Activated naive CD4-positive, alpha-beta T cell treated with anti-CD3 and anti-CD28 coated beads, Interleukin-2, amount 50 U/mL, for 24 hours (primary cell): Measurements from ENCODE around the gene USP34.
"Not testable (repeated sequence)": the region's sequence is repeated elsewhere in the genome, so short reads cannot be mapped to it uniquely, and the experiment has no call there.

Source experiments
- H3K27ac Mint-ChIP-seq: one replicate; pipeline ENCODE4 v1.8.0; 2021; ENCODE audit warnings: mild to moderate bottlenecking, mixed read lengths
- H3K27me3 Mint-ChIP-seq: one replicate; pipeline ENCODE4 v1.8.0; 2021; ENCODE audit warnings: mixed read lengths
- H3K36me3 Mint-ChIP-seq: one replicate; pipeline ENCODE4 v1.8.0; 2021; ENCODE audit warnings: mixed read lengths
- H3K4me1 Mint-ChIP-seq: one replicate; pipeline ENCODE4 v1.8.0; 2021; ENCODE audit warnings: mixed read lengths
- H3K4me3 Mint-ChIP-seq: one replicate; pipeline ENCODE4 v1.8.0; 2021; ENCODE audit warnings: mild to moderate bottlenecking, mixed read lengths
- H3K9me3 Mint-ChIP-seq: one replicate; pipeline ENCODE4 v1.8.0; 2021; ENCODE audit warnings: mixed read lengths

Gene USP34

DNA sequence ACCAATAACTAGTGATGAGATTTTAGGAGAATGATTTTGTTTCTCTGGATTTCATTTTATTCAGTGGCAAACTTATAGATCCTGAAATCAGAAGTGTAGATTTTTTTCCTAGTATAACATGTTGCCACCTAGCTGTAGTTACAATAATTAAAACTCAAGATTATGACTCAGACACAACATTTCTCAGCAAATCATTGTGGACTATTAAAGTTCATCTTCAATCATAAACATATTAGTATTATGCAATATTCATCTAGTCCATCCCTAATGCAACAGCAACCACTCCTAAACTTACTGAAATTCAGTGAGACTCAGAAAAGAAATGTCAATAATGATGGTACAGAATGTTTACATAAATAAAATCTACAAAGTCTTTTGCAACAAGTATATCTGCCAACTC, 51.3 kb downstream of the USP34 start:
- Mint-ChIP-seq H3K4me3 (no peak overlapping the region), H3K9me3 (no peaks in the 10 kb centered on the region), H3K27ac (no peak overlapping the region), H3K4me1 (peaks cover 66% of the 10 kb centered on the region), H3K27me3 (no peaks in the 10 kb centered on the region), H3K36me3 (peaks cover 6% of the 10 kb centered on the region)

DNA sequence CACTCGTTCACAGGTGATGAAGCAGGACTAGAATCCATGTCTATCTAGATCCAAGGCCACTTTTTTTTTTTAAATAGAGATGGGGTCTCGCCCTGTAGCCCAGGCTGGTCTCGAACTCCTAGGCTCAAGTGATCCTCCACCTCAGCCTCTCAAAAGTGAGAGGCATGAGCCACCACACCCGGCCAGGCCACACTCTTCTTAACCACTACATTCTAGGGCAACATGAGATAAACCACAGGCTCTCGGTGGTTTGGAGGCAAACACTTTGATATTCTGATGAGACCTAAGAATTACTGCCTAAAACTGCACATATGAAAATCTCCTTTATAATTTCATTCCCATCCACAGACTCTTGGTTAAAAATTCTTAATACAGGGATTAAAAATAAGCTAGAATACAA, 51.8 kb downstream of the USP34 start:
- H3K27me3 Mint-ChIP-seq: no peaks in the 10 kb centered on the region
- no peak overlapping the region for H3K4me3 Mint-ChIP-seq
- no peak overlapping the region for H3K27ac Mint-ChIP-seq
- H3K4me1 Mint-ChIP-seq: peaks cover 66% of the 10 kb centered on the region
- no peaks in the 10 kb centered on the region for H3K9me3 Mint-ChIP-seq
- peaks cover 8% of the 10 kb centered on the region for H3K36me3 Mint-ChIP-seq

DNA sequence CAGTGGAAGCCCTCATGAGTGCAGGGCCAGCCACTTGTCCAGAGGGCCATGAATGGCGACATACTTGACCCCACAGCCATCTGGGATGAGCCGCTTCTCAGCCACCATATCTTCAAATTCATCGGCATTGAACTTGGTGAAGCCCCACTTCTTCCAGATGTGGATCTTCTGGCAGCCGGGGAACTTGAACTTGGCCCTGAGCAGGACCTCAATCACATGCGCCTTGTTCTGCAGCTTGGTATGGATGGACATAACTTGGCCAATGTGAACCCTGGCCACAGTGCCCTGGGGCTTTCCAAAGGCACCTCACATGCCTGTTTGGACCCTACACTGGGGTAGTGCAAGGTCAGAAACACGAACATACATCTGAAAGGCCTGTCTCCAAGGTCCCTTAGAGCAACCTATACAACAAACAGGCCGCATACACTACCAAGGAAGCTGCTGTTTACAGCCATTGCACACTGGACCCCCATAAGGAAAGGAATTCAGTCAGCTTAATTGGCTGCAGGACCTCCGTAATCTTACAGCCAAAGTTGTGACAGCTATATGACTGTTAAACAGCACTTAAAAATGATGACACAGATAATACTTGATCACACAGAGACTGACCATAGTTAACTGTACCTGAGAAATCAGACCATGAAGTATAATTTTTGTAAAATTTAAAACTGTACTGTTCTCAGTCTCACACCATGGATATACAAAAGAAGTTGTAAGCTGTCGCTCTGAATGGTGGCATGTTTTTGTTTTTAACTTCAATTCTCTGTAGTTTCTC, 53.8 kb downstream of the USP34 start:
- Mint-ChIP-seq H3K4me3 (no peak overlapping the region), H3K4me1 (peaks cover 54% of the 10 kb centered on the region), H3K36me3 (peaks cover 4% of the 10 kb centered on the region), H3K27me3 (no peaks in the 10 kb centered on the region), H3K9me3 (no peaks in the 10 kb centered on the region), H3K27ac (no peak overlapping the region)

DNA sequence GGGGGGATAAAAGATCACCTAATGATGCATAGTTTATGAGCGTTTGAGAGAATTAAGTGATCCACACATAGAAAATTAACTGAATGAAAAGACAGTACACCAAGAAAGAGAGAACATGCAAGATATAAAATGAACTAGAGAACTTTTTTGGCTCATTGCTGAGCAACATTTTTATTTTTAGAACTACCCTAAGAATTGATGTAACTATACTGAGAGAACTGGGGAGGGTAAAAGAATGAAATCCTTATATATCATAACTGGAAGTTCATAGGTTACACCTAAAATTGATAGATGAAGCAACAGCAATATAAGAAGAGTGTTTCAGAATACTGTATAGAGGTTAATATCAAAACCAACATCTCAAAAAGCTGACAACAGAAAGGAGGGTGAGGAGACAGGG, 55.6 kb downstream of the USP34 start:
- no peak overlapping the region for H3K4me3 Mint-ChIP-seq
- no peaks in the 10 kb centered on the region for H3K27me3 Mint-ChIP-seq
- no peaks in the 10 kb centered on the region for H3K9me3 Mint-ChIP-seq
- peaks cover 8% of the 10 kb centered on the region for H3K36me3 Mint-ChIP-seq
- H3K4me1 Mint-ChIP-seq: peaks cover 50% of the 10 kb centered on the region
- no peak overlapping the region for H3K27ac Mint-ChIP-seq

DNA sequence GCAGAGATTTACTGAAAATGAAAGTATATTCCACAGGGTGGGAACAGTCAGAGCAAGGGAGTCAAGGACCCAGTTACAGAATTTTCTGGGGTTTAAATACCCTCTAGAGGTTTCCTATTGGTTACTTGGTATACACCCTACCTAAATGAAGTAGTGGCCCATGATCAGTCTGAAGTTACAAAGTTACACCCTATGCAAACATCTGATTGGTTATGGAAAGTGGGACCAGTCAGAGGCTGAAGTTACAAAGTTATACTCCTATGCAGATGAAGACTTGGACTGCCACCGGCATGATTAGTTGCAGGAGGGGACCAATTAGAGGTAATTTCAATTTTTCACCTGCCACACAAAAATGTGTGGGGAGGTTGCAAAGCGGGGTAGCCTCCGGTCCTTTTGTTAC, 56.2 kb downstream of the USP34 start:
- Mint-ChIP-seq H3K4me3 (no peak overlapping the region), H3K36me3 (peaks cover 8% of the 10 kb centered on the region), H3K27ac (no peak overlapping the region), H3K27me3 (no peaks in the 10 kb centered on the region), H3K9me3 (no peaks in the 10 kb centered on the region), H3K4me1 (peaks cover 48% of the 10 kb centered on the region)

DNA sequence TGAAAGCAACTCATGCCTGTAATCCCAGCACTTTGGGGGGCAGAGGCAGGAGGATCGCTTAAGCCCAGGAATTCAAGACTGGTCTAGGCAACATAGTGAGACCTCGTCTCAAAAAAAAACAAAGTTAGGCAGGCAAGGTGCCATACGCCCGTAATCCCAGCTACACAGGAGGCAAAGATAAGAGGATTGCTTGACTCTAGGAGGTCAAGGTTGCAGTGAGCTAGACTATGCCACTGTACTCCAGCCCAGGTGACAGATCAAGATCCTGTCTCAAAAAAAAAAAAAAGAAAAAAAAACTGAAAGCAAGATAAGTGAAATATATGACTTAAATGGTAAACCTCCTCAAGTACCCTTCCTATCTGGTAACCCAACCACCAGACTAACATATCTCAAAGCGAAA, 59.8 kb downstream of the USP34 start:
- Mint-ChIP-seq H3K36me3 (peaks cover 8% of the 10 kb centered on the region), H3K4me3 (no peak overlapping the region), H3K27me3 (no peaks in the 10 kb centered on the region), H3K9me3 (no peaks in the 10 kb centered on the region), H3K4me1 (peaks cover 50% of the 10 kb centered on the region), H3K27ac (no peak overlapping the region)

DNA sequence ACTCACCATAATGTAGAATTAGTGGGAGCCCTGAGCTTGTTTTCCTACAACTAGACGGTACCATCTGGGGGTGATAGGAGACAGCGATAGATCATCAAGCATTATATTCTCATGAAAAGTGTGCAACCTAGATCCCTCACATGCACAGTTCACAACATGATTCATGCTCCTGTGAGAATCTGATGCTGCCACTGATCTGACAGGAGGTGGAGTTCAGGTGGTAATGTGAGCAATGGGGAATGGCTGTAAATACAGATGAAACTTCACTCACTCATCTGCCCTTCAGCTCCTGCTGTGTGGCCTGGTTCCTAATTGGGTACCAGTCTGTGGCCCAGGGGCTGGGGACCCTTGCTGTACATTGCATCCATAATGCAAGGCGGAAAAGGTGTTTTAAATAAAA, 60.7 kb downstream of the USP34 start:
- peaks cover 12% of the 10 kb centered on the region for H3K36me3 Mint-ChIP-seq
- no peak overlapping the region for H3K4me3 Mint-ChIP-seq
- H3K27ac Mint-ChIP-seq: no peak overlapping the region
- H3K9me3 Mint-ChIP-seq: no peaks in the 10 kb centered on the region
- peaks cover 43% of the 10 kb centered on the region for H3K4me1 Mint-ChIP-seq
- no peaks in the 10 kb centered on the region for H3K27me3 Mint-ChIP-seq

DNA sequence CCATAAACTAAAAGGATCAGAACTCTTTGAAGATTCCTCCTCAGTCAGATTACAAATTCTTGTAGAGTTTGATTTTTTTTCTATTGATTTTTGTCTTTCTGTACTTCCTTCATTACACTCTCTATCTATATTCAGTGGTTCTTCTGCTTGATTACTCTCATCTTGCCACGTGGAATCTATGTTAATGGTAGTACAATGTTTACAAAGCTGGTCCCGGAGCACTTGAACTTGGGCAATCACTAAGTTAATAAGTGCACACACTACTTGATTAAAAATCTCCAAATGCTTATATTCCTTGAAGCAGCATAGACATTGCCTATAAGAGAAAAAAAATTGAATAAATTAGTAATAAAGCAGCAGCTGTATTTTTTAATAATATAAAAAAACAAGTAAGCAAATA, 65.1 kb downstream of the USP34 start:
- Mint-ChIP-seq H3K27me3 (no peaks in the 10 kb centered on the region), H3K27ac (peak overlapping the region; percentile 69), H3K9me3 (no peaks in the 10 kb centered on the region), H3K4me3 (no peak overlapping the region), H3K4me1 (peaks cover 21% of the 10 kb centered on the region), H3K36me3 (peaks cover 9% of the 10 kb centered on the region)

DNA sequence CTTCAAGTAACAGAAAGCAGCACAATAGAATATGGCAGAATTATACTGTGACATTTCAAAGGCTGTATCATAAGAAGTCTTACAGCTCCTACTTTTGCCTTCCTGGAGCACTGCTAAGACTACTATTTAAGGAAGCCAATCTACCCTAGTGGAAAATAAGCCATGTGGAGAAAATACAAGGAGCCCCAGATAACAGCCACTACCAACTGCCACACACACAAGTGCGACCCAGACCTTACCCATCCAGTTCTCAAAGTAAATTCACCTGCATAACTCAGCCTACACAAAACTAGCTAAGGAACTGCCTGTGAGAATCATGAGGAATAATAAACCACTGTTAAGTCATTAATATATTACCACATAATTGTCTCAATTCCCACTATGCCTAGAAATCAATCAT, 66.4 kb downstream of the USP34 start:
- no peak overlapping the region for H3K4me3 Mint-ChIP-seq
- no peak overlapping the region for H3K27ac Mint-ChIP-seq
- peaks cover 9% of the 10 kb centered on the region for H3K36me3 Mint-ChIP-seq
- H3K9me3 Mint-ChIP-seq: no peaks in the 10 kb centered on the region
- no peaks in the 10 kb centered on the region for H3K27me3 Mint-ChIP-seq
- H3K4me1 Mint-ChIP-seq: peaks cover 14% of the 10 kb centered on the region

DNA sequence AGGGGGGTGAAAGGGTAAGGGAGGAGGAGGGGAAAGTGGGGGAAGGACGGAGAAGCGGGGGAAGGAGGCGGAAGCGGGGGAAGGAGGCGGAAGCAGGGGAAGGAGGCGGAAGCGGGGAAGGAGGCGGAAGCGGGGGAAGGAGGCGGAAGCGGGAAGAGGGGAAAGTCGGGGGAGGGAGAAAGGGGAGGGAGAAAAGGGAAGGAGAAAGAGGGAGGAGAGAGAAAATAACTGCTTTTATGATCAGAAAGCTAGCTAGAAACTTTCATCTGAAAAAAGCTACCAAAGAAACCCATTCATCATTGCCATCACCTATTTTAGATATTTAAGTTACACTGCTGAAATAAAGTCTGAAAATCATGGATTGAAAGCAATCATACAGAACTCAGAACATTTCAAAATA, 72.5 kb downstream of the USP34 start:
- H3K4me1 Mint-ChIP-seq: no peaks in the 10 kb centered on the region
- H3K4me3 Mint-ChIP-seq: no peak overlapping the region
- H3K9me3 Mint-ChIP-seq: no peaks in the 10 kb centered on the region
- no peak overlapping the region for H3K27ac Mint-ChIP-seq
- no peaks in the 10 kb centered on the region for H3K27me3 Mint-ChIP-seq
- H3K36me3 Mint-ChIP-seq: peaks cover 8% of the 10 kb centered on the region

DNA sequence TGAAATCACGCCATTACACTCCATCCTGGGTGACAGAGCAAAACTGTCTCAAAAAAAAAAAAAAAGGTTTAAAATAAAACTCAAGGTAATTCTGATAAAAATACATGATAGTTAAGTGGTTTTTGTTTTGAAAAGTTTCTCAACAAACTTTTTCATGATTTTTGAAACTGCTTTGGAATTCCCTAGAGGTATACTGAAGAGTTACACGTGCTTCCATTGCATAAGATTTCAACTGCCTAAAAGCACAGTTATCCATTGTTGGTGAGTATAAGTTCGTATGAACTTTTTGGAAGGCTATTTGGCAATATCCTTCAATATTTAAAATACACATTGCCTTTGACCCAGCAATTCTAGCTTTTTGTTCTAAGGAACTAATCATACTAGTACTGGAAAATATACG, 74.9 kb downstream of the USP34 start:
- Mint-ChIP-seq H3K9me3 (no peaks in the 10 kb centered on the region), H3K27ac (peak overlapping the region; percentile 35), H3K36me3 (peaks cover 12% of the 10 kb centered on the region), H3K4me1 (peaks cover 3% of the 10 kb centered on the region), H3K4me3 (no peak overlapping the region), H3K27me3 (no peaks in the 10 kb centered on the region)

DNA sequence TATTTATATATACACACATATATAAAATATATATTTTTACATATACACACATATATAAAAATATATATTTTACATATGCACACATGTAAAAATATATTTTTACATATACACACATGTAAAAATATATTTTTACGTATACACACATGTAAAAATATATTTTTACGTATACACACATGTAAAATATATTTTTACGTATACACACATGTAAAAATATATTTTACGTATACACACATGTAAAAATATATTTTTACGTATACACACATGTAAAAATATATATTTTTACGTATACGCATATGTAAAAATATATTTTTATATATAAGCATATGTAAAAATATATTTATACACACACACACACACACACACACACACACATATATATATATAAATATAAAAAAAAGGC, 83.3 kb downstream of the USP34 start:
- not testable (repeated sequence) for H3K36me3 Mint-ChIP-seq, H3K4me3 Mint-ChIP-seq, H3K4me1 Mint-ChIP-seq, H3K9me3 Mint-ChIP-seq, H3K27me3 Mint-ChIP-seq, H3K27ac Mint-ChIP-seq

DNA sequence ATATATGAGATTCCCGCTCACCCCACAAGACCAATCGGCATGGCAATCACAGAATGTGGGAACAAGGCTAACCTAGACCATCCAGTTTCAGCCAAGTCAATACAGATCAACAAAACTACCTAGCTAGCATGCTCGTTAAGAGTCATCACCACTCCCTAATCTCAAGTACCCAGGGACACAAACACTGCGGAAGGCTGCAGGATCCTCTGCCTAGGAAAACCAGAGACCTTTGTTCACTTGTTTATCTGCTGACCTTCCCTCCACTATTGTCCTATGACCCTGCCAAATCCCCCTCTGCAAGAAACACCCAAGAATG, 90.0 kb downstream of the USP34 start:
- H3K4me3 Mint-ChIP-seq, H3K4me1 Mint-ChIP-seq, H3K9me3 Mint-ChIP-seq, H3K27me3 Mint-ChIP-seq, H3K27ac Mint-ChIP-seq: not testable (repeated sequence)
- peaks cover 23% of the 10 kb centered on the region for H3K36me3 Mint-ChIP-seq

DNA sequence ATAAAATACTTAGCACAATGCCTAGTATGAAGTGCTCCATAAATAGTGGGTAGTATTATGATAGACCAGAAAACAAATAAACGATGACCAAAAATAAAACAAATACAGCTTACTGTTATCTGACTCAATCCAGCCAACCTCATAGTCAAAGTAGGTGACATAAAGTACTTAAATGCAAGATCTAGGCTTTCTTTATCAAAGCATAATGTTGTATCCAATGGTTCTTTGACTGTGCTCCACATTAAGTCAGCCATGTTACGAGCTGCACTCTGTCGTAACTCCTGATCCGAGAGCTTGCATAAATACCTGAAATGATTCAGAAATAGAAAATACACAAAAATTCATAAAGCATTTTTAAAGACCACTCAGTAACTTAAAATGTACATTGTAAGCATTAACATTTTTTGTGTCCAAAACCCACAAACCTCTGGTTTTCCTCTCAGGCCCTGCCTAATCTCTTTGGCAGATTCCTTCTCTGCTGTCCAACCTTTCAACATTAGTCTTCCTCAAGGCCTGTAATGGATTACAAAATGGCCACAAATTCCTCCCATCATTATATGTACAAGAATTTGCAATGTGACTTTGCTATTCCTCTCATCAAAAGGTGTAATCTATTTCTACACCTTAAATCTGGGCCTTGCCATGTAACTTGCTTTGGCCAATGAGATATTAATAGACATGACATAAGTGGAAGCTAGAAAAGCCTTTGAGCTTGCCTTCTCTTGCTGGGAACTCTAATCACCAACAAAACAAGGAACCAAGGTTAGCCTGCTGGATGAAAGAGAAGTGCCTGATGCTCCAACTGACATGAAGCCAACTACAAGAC, 90.6 kb downstream of the USP34 start:
- Mint-ChIP-seq H3K36me3 (peaks cover 23% of the 10 kb centered on the region), H3K4me3 (no peak overlapping the region), H3K27me3 (no peaks in the 10 kb centered on the region), H3K9me3 (no peaks in the 10 kb centered on the region), H3K27ac (no peak overlapping the region), H3K4me1 (peaks cover 4% of the 10 kb centered on the region)

DNA sequence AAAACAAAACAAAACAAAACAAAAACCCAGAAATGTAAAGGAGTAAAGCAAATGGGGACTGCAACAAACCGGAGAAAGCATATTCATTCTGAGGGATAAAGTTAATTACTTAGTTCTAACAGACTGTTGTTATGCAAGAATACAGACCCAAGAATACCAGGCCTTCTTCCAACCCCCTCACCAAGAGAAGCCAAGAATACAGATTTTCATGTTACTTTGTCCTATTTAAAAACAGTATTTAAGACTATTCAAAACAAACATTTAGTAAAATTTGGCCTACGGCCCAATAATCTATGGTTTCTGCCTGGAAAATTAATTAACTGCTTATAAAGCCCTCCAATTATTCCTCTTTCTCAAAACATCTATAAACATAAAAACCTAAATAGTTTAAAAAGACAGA, 91.4 kb downstream of the USP34 start:
- Mint-ChIP-seq H3K27me3 (no peaks in the 10 kb centered on the region), H3K36me3 (peaks cover 27% of the 10 kb centered on the region), H3K4me1 (peaks cover 8% of the 10 kb centered on the region), H3K4me3 (no peak overlapping the region), H3K9me3 (no peaks in the 10 kb centered on the region), H3K27ac (no peak overlapping the region)

DNA sequence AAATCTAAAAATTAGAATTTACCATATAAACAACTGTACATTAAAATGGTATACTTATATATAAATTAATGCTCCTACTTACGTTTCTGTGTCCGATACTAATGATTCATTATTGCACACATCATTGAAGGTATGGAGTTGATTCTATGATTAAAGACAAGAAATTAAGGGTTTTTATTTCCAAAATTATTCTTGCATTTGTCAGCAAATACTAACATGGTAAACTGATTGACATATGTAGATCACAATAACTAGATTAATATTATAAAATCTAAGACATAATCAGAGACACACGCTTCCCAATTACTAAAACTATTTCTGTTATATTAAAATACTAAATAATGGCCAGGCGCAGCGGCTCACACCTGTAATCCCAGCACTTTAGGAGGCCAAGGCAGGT, 92.6 kb downstream of the USP34 start:
- Mint-ChIP-seq H3K4me1 (peaks cover 8% of the 10 kb centered on the region), H3K4me3 (no peak overlapping the region), H3K27me3 (no peaks in the 10 kb centered on the region), H3K27ac (no peak overlapping the region), H3K9me3 (no peaks in the 10 kb centered on the region), H3K36me3 (peaks cover 31% of the 10 kb centered on the region)
